Raji (cell line): ENCODE data around the gene ENTPD7.

ENCODE experiments used
- POLR2A ChIP-seq: IDR thresholded peaks from 2 replicates; pipeline ENCODE4 v1.6.1; 2011; ENCODE audit warnings: low read depth, low read length, control low read depth; ENCODE audit not compliant: insufficient read depth

ENTPD7 gene, protein sequence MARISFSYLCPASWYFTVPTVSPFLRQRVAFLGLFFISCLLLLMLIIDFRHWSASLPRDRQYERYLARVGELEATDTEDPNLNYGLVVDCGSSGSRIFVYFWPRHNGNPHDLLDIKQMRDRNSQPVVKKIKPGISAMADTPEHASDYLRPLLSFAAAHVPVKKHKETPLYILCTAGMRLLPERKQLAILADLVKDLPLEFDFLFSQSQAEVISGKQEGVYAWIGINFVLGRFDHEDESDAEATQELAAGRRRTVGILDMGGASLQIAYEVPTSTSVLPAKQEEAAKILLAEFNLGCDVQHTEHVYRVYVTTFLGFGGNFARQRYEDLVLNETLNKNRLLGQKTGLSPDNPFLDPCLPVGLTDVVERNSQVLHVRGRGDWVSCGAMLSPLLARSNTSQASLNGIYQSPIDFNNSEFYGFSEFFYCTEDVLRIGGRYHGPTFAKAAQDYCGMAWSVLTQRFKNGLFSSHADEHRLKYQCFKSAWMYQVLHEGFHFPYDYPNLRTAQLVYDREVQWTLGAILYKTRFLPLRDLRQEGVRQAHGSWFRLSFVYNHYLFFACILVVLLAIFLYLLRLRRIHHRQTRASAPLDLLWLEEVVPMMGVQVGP

DNA sequence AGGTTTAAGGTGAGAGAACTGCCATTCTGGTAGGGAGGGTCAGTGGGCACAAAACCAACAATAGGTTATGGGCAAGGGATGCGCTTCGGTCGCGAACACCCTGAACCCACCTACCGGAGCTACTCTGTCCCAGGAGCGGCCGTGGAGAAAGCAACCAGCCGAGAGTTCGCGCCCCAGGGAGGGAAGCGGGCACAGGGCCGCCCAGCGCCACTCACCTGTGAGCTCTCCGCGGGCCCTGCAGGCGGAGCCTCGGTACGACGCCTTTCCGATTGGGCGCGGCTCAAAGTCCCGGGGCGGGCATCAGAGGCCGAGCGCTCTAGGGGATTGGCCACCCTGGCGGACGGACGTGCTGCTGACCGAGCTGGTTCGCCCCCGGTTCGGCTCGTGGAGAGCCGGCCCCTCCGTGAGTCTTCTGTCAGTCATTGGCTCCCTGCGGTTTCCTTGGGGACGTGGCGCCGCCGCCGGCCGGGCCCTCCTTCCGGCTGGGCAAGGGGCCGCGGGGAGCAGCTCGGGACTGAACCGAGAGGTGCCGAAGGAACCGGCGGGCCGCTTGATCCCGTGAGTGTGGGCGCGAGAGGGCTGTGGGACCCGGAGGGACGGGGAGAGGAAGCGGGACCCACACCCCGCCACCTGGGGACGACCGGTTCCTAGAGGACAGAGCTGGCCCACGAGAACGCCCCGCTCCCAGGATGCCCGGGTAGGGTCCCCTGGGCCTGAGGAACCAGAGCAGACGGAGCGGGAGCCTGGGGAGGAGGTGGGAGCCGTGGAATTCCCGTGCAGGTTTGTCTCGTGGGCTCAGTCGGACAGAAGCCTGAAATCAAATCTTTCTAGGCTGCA is at the start of gene ENTPD7:
TSS of gene ENTPD7 (plus strand) at position 479 of the 837 bp plus-strand sequence. CDS start 448 bp downstream, outside the sequence.
- peak; percentile 68 for TF ChIP-seq POLR2A

DNA sequence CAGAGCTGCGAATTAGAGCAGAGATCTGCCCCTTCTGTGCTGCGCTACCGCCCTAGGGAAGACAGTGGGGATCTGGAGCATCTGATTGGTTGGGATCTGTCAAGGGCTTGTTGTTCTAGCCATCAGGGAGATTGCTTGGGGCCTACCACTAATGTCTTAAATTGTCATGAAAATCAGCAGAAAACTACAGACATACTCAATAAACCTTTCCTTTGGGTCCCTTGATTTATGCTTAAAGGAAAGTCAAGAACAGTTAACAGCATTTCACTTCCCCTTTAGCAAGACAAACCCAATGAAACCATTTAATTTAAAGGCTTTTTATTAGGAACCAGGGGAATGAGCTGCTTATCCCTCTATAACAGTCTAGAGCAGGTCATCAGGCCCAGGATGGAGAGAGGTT is 49.1 kb upstream of the ENTPD7 start:
- TF ChIP-seq POLR2A: no peak

DNA sequence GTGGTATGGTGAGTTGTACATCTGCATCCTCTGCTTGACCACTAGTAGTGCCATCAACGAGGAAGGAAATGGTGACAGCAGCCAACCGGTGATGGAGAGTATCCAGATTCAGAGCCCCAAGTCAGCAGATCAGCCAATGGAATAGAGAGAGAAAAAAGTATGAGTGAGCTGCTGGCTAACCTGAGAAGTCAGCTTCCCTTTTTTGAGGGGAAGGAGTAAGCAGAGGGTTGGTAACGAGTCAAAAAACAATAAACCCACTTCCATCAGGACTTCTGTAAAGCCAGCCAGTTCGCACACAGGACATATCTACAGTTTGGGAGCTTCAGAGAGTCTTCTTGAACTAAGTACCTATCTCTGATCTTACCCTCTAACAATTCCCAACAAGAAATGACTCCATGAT is 48.0 kb upstream of the ENTPD7 start:
- no peak for TF ChIP-seq POLR2A

DNA sequence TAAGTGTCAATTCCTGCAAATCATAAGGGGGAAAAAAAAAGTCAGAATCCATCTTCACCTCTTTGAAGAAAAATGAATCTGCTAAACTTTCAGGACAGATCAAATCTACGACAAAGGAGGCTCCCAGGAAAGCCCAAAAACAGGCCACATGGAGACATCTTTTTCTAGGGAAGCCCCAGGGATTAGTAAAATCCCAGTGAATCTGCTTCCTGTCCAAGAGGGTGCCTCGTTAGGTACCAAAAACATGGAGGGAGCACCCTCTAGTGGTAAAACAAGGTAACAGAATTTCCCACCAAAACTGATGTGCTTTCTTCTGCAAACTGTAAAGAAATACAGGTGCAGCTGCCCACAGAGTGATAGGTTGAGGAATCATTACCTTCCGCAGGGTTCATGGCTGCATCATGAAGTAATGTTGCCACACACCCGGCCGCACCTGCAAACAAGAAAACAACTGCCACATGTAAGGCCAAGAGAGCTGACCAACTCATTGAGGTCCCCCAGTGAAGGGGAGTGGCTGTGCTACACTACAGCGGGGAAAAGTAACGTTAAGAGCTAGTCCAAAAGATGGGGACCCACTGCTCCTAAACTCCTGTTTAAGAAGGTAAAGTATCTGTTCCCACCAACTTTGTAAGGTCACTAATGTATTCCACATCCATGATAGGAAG is 47.0 kb upstream of the ENTPD7 start:
- TF ChIP-seq POLR2A: no peak

DNA sequence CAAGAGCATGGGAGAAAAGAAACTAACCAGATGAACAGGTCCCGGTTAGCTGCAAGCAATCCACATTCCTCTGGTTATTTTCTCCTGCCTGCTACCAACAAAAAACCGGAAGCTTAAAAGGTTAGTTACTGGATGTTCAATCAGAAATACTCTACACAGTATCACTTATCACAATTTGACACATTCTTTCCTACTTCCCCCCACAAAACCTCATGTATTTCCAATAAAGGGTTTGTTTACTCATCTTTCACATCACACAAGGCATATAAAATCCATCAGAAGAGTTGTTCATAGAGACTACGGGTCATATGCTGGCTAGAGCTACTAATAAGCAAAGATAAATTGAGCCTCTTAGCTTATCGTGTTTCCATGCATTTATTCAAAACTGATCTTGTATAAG is 43.9 kb upstream of the ENTPD7 start:
- no peak for TF ChIP-seq POLR2A

DNA sequence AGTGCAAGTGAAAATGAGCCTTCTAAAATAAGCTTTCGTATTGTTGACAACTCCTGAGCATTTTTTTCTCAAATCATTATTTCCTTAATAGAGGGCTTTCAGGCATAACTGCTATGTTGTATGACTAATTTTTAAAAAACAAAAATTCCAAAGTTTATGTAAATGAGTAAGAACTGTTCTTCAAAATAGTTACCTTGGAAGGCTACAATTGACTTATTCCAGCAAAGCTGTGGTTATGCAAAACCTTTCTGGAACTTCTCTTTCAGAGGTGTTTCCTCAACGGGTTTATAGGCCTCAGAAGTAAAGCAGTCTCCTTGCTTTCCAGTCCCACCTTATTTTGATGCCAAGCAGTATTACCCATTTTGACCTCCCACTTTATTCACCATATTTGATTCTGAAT is 41.6 kb upstream of the ENTPD7 start:
- TF ChIP-seq POLR2A: no peak

DNA sequence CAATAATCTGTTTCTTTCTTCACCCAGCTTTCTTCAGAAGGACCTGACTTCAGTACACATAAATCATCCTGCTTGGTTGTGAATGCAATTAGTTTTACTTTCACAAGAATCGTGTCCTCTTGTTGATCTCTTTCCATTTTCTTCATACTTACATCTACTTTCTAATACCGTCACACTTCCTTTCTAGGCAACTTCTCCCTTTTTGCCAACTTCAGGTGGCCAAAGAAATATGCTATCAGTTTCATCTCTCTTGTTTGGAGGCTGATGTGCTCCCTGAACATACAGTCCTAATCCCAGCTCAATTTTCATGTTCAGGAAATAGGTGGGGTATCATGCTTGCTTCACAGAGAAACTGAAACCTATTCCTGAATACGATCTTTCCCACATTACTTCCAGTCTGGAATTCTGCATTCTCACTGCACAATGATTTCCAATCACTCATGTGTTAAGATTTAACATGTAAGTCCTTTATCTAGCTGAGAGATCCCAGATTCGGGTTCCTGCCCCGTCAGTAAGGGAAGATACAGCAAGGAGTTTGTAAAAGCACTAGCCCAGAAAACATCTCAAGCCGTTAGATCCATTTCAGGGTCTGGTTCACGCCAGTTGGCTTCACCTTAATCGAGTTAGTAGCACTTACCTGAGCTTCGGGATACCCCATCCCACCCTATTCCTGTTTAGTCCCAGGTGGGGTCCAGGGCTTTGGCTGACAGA is 40.1 kb upstream of the ENTPD7 start:
- TF ChIP-seq POLR2A: no peak

DNA sequence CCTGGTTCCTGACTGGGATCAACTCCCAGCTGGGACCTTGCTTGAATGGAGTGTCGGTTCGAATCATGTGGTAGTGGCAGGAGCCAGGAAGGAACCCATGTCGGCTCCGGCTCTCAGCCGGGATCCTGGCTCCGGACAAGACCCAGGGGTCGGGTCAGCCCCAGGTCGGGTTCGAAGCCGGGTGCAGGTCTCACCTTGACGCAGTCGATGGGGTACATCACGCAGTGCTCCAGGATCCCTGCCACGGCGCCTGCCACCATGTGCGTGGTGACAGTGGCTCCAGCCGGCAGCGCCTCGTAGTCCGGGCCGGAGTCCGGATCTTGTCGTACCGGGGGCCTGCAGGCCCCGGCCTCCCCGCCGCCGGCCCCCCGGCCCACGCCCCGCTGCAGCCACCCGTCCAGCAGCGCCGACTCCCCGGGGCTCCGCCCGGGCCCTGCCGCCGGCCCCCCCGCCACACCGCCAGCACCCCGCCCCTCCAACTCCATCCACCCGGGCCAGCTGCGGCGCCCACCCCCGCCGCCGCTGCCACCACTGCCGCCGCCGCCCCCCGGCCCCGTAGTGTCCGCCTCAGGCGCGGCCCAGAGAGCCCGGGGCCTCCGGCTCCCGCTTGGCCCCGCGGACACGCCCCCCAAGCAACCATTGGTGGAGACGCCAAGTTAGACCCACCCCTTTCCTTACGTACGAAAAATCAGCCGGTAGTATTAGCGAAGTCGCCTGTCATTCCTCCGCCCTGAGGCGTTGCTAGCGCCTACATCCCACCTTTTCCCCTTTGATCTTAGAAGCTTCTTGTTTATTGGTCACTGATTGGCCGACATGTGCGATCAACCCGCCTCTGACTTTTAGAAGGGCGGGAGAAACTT is 39.2 kb upstream of the ENTPD7 start, which contains the start of gene SLC25A28:
TSS of gene SLC25A28 (minus strand) at position 589 of the 860 bp plus-strand sequence. CDS start at position 485, 104 bp downstream.
- no peak; the same call in 1 of the 2 replicates for TF ChIP-seq POLR2A

DNA sequence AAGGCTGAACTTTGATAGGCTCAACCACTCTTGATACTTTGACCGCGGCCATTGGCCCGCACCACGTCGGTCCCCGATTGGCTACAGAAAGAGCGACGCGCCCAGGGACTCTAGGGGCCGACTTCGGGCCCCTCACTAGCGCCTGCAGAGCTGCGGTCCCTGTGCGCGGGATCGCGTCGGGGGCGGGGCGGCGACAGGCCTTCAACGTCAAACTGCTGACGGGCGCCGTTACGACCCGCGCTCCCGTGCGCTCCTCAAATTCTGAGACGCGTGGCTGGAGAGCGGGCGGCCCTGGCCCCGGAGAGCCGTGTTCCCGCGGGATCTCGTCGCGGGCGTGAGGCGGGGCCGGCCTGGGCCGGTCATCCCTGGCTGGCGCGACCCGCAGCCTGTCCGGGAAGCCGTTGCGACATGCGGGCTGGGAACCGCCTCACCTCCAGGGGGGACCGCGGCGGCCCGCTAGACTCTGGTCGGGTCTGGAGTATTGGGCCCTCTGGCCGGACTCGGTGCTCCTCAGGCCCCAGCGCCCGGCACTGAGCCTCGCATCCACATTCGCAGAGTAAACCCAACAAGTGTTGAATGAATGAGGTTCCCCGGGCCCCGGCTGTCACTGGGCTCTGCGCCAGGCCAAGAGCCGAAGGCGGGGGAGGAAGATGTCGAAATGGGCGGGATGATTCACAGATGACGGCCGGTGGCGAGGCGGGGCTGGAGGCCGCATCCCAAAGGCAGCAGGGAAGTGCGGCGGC is 38.4 kb upstream of the ENTPD7 start:
- peak; percentile 68 for TF ChIP-seq POLR2A

DNA sequence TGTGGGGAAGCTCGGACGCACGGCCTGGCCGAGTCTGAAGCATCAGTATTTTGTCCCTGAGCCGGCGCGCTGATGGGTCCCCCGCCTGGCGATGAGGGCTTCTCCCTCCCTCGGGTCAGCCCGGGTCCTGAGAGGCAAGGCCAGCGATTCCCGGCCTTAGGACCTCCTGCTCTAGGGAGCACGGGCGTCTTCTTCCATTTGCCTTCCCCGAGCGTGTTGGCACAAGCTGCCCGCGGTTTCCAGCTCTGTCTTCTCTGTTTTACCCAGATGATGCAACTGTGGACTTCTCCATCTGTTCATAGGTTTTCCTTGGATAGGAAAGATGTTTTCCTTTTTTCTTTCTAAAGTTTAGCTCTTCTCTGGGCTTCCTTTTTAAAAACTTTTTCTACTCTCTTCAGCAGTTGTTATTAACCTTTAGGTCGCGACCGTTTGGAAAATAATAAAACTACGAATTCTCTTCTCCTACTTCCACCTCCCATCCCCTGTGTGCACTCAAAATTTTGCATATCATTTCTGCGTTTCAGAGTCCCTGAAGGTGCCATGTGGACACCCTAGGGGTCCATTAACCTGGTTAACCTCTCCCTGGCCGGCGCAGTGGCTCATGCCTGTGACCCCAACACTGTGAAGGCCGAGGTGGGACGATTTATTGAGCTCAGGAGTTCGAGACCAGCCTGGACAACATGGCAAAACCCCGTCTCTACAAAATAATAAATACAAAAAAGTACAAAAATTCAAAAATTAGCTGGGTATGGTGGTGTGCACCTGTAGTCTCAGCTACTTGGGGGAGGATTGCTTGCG is 37.7 kb upstream of the ENTPD7 start:
- TF ChIP-seq POLR2A: no peak

DNA sequence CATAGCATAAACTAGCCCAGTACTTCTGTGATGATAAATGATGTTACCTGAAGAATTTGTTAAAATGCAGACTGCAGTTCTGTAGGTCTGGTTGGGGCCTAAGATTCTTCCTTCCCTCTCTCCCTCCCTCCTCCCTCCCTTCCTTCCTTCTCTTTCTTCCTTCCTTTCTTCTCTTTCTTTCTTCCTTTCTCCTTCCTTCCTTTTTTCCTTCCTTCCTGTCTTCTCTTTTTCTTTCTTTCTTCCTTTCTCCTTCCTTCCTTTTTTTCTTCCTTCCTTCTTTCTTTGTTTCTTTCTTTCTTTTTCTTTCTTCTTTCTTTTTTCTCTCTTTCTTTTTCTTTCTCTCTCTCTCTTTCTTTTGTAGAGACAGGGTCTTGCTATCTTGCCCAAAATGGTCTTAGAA is 35.4 kb upstream of the ENTPD7 start:
- no peak for TF ChIP-seq POLR2A

DNA sequence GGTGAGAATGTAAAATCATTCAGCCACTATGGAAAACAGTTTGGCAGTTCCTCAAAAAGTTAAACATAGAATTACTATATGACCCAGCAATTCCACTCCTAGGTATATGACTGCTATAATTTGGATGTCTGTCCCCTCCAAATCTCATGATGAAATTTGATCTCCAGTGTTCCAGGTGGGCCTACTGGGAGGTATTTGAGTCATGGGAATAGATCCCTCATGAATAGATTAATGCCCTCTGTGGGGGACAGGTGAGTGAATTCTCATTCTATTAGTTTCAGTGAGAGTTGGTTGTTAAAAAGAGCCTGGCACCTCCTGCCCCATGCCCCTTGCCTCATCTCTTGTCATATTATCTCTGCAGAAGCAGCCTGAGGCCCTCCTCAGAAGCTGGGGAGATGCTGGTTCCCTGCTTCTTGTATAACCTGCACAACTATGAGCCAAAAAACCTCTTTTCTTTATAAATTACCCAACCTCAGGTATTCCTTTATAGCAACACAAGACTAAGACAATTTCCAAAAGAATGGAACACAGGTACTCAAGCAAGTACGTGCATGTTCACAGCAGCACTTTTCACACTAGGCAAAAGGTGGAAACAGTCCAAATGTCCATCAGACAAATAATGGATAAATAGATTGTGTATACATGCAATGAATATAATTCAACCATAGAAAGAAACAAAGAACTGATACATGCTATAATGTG is 30.2 kb upstream of the ENTPD7 start:
- no peak for TF ChIP-seq POLR2A

DNA sequence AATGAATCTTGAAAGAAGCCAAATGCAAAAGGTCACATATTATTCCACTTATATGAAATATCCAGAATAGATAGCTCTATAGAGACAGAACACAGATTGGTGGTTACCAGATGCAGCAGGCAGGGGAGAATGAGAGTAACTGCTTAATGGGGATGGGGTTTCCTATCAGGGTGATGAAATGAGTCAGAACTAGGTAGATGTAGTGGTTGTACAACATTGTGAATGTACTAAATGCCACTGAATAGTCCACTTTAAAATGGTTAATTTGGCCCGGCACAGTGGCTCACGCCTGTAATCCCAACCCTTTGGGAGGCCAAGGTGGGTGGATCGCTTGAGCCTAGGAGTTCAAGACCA is 29.7 kb upstream of the ENTPD7 start:
- no peak for TF ChIP-seq POLR2A
